ENCODE measurements around the gene PLIN3. TPM values are rescaled to one million over a fixed set of nuclear protein-coding genes. Genes with fewer than 3 reads are reported as not detected.
A peak's percentile ranks its signal among the peaks of the same experiment; 100 is the strongest.

Gene PLIN3
- total RNA-seq, 2 donors from 2014 or later = 41.7 to 51.6 TPM

- Histone ChIP-seq H3K4me3 (peak overlapping the region; percentile 63), H3K4me1 (ENCODE audit: control insufficient read depth in 1 of 2, low read depth in 2 of 2) (peaks cover 9 to 21% of the 10 kb centered on the region in 2 donors), H3K36me3 (no peaks in the 10 kb centered on the region), H3K9me3 (no peaks in the 10 kb centered on the region), H3K27ac (peak overlapping the region; percentile 57 to 75), H3K27me3 (replicated peaks; ENCODE audit: insufficient read depth) (no peaks in the 10 kb centered on the region)
- TF ChIP-seq, protein P1, sequence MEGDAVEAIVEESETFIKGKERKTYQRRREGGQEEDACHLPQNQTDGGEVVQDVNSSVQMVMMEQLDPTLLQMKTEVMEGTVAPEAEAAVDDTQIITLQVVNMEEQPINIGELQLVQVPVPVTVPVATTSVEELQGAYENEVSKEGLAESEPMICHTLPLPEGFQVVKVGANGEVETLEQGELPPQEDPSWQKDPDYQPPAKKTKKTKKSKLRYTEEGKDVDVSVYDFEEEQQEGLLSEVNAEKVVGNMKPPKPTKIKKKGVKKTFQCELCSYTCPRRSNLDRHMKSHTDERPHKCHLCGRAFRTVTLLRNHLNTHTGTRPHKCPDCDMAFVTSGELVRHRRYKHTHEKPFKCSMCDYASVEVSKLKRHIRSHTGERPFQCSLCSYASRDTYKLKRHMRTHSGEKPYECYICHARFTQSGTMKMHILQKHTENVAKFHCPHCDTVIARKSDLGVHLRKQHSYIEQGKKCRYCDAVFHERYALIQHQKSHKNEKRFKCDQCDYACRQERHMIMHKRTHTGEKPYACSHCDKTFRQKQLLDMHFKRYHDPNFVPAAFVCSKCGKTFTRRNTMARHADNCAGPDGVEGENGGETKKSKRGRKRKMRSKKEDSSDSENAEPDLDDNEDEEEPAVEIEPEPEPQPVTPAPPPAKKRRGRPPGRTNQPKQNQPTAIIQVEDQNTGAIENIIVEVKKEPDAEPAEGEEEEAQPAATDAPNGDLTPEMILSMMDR (IDR thresholded peaks at IDR 0.05) = no peak
- peak; percentile 70 for ATAC-seq (ENCODE audit: insufficient number of reproducible peaks, low FRiP score, low read depth)
- peak; percentile 21 for DNase-seq (ENCODE audit: low spot score)
These were observed 10.5 kb upstream of the PLIN3 start for GRCh38 chr19:4877753-4878490.

- Histone ChIP-seq H3K27ac (no peak overlapping the region), H3K27me3 (replicated peaks; ENCODE audit: insufficient read depth) (no peaks in the 10 kb centered on the region), H3K4me1 (ENCODE audit: control insufficient read depth in 1 of 2, low read depth in 2 of 2) (peaks cover 12 to 25% of the 10 kb centered on the region in 2 donors), H3K36me3 (no peaks in the 10 kb centered on the region), H3K9me3 (no peaks in the 10 kb centered on the region), H3K4me3 (no peak overlapping the region)
- TF ChIP-seq, protein P1 (IDR thresholded peaks at IDR 0.05) = no peak
- no peak for ATAC-seq (ENCODE audit: insufficient number of reproducible peaks, low FRiP score, low read depth)
- no peak for DNase-seq (ENCODE audit: low spot score)
These were observed 6.5 kb upstream of the PLIN3 start for GRCh38 chr19:4873930-4874329.

DNA sequence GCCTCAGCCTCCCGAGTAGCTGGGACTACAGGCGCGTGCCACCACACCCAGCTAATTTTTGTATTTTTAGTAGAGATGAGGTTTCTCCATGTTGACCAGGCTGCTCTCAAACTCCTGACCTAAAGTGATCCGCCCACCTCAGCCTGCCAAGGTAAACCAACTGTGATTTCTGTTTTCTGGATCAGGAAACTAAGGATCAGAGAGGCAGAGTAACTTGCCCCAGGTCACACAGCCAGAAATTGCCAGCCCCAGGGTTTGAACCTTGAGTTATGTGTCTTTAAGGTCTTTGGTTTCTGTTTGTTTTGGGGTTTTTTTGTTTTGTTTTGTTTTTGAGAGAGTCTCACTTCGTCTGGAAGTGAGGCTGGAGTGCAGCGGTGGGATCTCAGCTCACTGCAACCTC, 4.2 kb upstream of the PLIN3 start:
- ATAC-seq (ENCODE audit: insufficient number of reproducible peaks, low FRiP score, low read depth) = no peak
- Histone ChIP-seq H3K4me1 (ENCODE audit: control insufficient read depth in 1 of 2, low read depth in 2 of 2) (peaks cover 3 to 15% of the 10 kb centered on the region in 2 donors), H3K9me3 (no peaks in the 10 kb centered on the region), H3K27me3 (replicated peaks; ENCODE audit: insufficient read depth) (no peaks in the 10 kb centered on the region), H3K36me3 (no peaks in the 10 kb centered on the region), H3K4me3 (no peak overlapping the region), H3K27ac (no peak overlapping the region)
- TF ChIP-seq, protein P1 (IDR thresholded peaks at IDR 0.05) = no peak
- DNase-seq (ENCODE audit: low spot score) = no peak

- Histone ChIP-seq H3K36me3 (no peaks in the 10 kb centered on the region), H3K9me3 (no peaks in the 10 kb centered on the region), H3K27ac (no peak overlapping the region), H3K4me3 (no peak overlapping the region), H3K4me1 (ENCODE audit: control insufficient read depth in 1 of 2, low read depth in 2 of 2) (peaks cover 3 to 22% of the 10 kb centered on the region in 2 donors), H3K27me3 (replicated peaks; ENCODE audit: insufficient read depth) (no peaks in the 10 kb centered on the region)
- ATAC-seq (ENCODE audit: insufficient number of reproducible peaks, low FRiP score, low read depth) = no peak
- peak; percentile 60 for DNase-seq (ENCODE audit: low spot score)
- TF ChIP-seq, protein P1 (IDR thresholded peaks at IDR 0.05) = no peak
These were observed 2.7 kb upstream of the PLIN3 start for GRCh38 chr19:4870025-4870700.

DNA sequence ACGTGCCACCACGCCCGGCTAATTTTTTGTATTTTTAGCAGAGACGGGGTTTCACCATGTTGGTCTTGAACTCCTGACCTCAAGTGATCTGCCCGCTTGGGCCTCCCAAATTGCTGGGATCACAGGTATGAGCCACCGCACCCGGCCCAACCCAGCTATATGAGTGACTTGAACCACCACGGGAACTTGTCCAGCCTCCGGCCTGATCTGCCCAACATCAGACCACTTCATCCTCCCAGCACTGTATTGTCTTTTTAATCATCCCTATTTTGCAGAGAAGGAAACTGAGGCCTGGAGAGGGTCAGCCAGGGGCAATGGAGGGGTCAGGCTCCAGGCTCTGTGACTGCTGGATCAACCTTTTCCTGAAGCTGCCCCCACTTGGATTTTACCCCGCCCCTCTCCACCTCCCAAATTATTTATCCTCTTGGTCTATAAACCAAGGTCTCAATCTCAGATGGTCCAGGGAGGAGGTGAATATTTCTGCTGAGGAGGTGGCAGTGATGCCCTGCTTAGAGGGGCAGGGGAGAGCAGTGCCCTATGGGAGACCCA, 893 bp upstream of the PLIN3 start:
- peak overlapping the region in 1 of 2 donors; percentile 68 for H3K27ac ChIP-seq
- no peak for ATAC-seq (ENCODE audit: insufficient number of reproducible peaks, low FRiP score, low read depth)
- no peaks in the 10 kb centered on the region for H3K9me3 ChIP-seq
- H3K27me3 ChIP-seq (replicated peaks; ENCODE audit: insufficient read depth) = no peaks in the 10 kb centered on the region
- peaks cover 3 to 22% of the 10 kb centered on the region in 2 donors for H3K4me1 ChIP-seq (ENCODE audit: control insufficient read depth in 1 of 2, low read depth in 2 of 2)
- DNase-seq (ENCODE audit: low spot score) = no peak
- no peaks in the 10 kb centered on the region for H3K36me3 ChIP-seq
- TF ChIP-seq, protein P1 (IDR thresholded peaks at IDR 0.05) = no peak
- H3K4me3 ChIP-seq = peak overlapping the region; percentile 82
